Esophagus squamous epithelium (tissue), 4 donors: ENCODE measurements around the gene DEFB128.

Experiments used
- POLR2A ChIP-seq, 4 donors: fragments of 450-650 bp; IDR thresholded peaks; one replicate each; pipeline ENCODE4 v1.6.1; 2017; ENCODE audit warnings: antibody characterized with exemption in 4 of 4, mild to moderate bottlenecking in 4 of 4, moderate library complexity in 3 of 4
- TF ChIP-seq, protein P1 (sequence below), 6 experiments: fragments of 450-650 bp in 4 of 6; fragments of 200-600 bp in 2 of 6; sonication (generic) in 2 of 6; IDR thresholded peaks; one replicate each; pipeline ENCODE4 v1.5.1; 2016 to 2019; ENCODE audit warnings: antibody characterized with exemption in 6 of 6, mild to moderate bottlenecking in 4 of 6, moderate library complexity in 4 of 6

DNA sequence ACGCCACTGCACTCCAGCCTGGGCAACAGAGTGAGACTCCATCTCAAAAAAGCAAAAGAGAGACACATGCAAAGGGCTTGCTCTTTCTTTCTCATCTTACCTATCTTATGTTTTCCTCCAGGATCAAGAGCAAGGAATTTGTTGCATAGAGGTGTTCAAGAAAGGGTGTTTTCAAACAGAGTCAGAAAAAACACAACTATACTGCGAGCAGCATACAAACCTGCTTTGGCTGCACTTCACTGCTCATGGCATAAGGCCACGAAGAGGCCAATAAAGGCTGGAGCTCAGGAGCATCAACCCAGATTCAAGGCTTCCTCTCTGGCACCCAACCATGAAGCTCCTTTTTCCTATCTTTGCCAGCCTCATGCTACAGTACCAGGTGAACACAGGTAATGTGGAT lies 37.4 kb upstream of the DEFB128 start, which contains the start of gene DEFB129:
- TF ChIP-seq POLR2A (IDR thresholded peaks at IDR 0.05) = no peak
- TF ChIP-seq, protein P1, sequence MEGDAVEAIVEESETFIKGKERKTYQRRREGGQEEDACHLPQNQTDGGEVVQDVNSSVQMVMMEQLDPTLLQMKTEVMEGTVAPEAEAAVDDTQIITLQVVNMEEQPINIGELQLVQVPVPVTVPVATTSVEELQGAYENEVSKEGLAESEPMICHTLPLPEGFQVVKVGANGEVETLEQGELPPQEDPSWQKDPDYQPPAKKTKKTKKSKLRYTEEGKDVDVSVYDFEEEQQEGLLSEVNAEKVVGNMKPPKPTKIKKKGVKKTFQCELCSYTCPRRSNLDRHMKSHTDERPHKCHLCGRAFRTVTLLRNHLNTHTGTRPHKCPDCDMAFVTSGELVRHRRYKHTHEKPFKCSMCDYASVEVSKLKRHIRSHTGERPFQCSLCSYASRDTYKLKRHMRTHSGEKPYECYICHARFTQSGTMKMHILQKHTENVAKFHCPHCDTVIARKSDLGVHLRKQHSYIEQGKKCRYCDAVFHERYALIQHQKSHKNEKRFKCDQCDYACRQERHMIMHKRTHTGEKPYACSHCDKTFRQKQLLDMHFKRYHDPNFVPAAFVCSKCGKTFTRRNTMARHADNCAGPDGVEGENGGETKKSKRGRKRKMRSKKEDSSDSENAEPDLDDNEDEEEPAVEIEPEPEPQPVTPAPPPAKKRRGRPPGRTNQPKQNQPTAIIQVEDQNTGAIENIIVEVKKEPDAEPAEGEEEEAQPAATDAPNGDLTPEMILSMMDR (IDR thresholded peaks at IDR 0.05) = no peak
